Measurements from ENCODE around the gene SPDYE16.
"Not testable (repeated sequence)": the region's sequence is repeated elsewhere in the genome, so short reads cannot be mapped to it uniquely, and the experiment has no call there.

The SPDYE16 gene

DNA sequence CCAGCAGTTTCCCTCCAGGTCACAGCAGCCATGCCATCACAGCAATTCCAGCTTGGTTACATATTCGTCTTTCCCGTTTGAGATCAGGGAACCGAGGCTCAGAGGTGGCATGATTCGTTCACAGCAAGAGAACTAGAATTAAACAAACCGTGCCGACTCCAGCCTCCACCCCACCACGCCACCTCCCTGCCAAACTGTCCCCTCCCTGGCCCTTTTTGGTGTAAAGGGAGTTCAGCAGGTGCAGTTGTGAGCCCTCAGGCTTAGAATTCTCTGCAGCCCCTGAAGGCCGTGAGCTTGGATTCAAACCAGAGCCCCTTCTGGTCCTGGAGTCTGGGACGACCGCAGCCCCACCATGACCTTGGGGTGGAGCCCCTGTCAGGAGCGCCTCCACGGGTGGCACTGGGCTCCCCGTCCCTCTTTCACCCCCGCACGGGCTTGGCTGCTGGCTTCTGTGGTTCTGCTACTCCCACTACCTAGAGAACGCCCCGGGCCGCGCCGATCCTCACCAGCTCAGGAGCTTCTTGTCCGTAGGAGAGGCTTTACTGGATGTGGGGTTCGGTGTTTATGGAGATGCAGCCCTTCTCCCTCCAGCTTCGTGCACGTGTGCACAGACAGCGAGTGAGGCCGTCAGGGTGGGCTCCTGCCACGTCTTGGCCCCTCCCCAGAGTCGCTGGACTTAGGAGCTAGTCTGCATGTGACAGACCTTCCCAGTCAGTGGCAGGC, 43.7 kb downstream of the SPDYE16 start:
- H3K4me3 ChIP-seq (ENCODE audit: low read length); H3K4me2 ChIP-seq (ENCODE audit: low read length); H3K9ac ChIP-seq (ENCODE audit: low read depth, low read length); H3K4me1 ChIP-seq (ENCODE audit: control insufficient read depth, insufficient read depth, low read length); H3K36me3 ChIP-seq (ENCODE audit: insufficient read depth, low read length); H3K27me3 ChIP-seq (ENCODE audit: control insufficient read depth, insufficient read depth, low read length); H3K9me3 ChIP-seq (replicated peaks; ENCODE audit: low read length): not testable (repeated sequence)

DNA sequence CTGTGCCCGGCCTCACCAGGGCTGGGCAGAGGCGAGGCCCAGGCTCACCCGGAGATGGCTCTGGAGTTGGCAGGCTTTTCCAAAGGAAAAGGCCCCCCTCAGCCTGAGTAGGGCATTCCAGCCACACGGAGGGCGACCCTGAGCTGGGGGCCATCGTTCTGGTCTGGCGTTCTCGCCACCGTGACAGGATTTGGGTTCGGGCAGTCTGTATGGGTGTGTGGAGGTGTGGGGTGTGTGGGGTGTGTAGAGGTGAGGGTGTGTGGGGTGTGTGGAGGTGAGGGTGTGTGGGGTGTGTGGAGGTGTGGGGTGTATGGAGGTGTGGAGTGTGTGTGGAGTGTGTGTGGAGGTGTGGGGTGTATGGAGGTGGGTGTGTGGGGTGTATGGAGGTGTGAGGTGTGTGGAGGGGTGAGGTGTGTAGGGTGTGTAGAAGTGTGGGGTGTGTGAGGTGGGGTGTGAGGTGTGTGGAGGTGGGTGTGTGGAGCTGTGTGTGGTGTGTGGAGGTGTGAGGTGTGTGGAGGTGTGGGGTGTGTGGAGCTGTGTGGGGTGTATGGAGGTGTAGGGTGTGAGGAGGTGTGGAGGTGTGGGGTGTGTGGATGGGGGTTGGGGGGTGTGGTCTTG, 44.4 kb downstream of the SPDYE16 start:
- H3K4me3 ChIP-seq (ENCODE audit: low read length); H3K4me1 ChIP-seq (ENCODE audit: control insufficient read depth, insufficient read depth, low read length); H3K4me2 ChIP-seq (ENCODE audit: low read length); H3K9ac ChIP-seq (ENCODE audit: low read depth, low read length); H3K36me3 ChIP-seq (ENCODE audit: insufficient read depth, low read length); H3K27me3 ChIP-seq (ENCODE audit: control insufficient read depth, insufficient read depth, low read length); H3K9me3 ChIP-seq (replicated peaks; ENCODE audit: low read length): not testable (repeated sequence)

DNA sequence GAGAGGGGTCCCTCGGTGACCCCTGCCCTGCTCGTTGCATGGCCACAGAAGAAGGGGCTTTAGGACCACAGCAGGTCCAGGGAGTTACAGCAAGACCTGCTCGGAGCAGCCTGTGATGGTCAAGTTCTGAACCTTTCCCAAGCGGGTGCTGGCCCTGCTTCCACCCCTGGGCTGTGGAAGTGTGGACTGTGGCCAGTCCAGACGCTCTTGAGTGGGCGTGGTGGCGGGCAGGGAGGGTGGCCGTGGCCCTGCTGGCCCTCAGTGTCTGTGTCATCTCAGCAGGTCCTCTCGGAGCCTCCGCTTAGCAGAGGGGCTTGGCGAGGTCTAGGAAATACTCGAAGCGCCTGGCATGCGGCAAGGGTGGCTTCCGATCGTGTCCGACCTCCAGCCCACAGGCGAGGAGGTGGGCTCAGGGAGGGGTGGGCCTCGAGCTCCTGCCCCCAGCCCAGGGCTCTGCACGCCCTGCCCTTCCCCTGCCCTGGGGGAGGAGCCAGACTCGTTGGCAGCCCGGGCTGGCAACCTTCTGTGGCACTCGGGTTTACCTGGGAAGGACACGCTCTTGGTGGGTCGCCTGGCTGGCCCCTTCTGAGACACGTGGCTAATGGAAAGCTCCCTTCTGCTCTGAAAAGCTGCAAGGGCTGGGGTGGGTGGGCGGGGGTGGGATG, 45.0 kb downstream of the SPDYE16 start:
- not testable (repeated sequence) for H3K27me3 ChIP-seq (ENCODE audit: control insufficient read depth, insufficient read depth, low read length); H3K4me1 ChIP-seq (ENCODE audit: control insufficient read depth, insufficient read depth, low read length); H3K9me3 ChIP-seq (replicated peaks; ENCODE audit: low read length); H3K4me2 ChIP-seq (ENCODE audit: low read length); H3K9ac ChIP-seq (ENCODE audit: low read depth, low read length); H3K4me3 ChIP-seq (ENCODE audit: low read length); H3K36me3 ChIP-seq (ENCODE audit: insufficient read depth, low read length)

DNA sequence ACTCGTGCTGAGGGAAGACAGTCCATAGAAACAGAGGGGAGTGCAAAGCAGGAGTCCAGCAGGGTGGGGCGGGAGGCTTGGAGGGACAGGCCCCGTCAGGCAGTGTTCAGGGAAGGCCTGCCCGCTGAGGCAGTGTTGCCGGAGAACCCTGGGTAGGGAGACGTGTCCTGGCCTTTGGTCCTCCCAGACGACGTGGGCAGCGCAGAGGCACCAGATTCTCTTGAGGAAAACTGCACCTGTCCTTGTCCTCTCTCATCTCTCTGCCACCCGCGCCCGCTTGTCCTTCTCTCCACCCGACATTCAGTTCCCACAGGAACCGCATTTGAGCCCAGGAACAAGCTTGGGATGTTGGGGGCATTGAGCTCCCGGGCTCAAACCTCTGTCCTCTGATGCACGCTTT, 47.4 kb downstream of the SPDYE16 start:
- not testable (repeated sequence) for H3K9ac ChIP-seq (ENCODE audit: low read depth, low read length); H3K9me3 ChIP-seq (replicated peaks; ENCODE audit: low read length); H3K36me3 ChIP-seq (ENCODE audit: insufficient read depth, low read length); H3K4me2 ChIP-seq (ENCODE audit: low read length); H3K4me3 ChIP-seq (ENCODE audit: low read length); H3K27me3 ChIP-seq (ENCODE audit: control insufficient read depth, insufficient read depth, low read length); H3K4me1 ChIP-seq (ENCODE audit: control insufficient read depth, insufficient read depth, low read length)

DNA sequence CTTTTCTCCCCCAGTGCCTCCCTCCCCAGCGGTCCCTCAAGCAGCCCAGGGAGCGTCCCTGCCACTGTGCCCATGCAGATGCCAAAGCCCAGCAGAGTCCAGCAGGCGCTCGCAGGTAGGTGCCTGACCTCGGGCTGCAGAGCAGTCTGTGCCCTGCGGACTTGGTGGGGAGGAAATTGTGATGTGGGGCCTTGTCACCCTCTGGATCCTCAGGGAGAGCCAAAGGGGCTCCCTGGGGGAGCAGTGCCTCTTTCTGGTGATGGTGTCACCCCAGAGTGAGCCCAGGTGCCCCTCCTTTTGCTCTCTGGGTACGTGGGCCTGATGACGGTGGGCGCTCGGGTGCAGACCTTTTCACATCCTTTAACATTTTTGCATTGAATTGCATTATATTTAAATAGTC, 51.0 kb downstream of the SPDYE16 start:
- H3K9me3 ChIP-seq (replicated peaks; ENCODE audit: low read length); H3K4me3 ChIP-seq (ENCODE audit: low read length); H3K36me3 ChIP-seq (ENCODE audit: insufficient read depth, low read length); H3K27me3 ChIP-seq (ENCODE audit: control insufficient read depth, insufficient read depth, low read length); H3K4me1 ChIP-seq (ENCODE audit: control insufficient read depth, insufficient read depth, low read length); H3K9ac ChIP-seq (ENCODE audit: low read depth, low read length); H3K4me2 ChIP-seq (ENCODE audit: low read length): not testable (repeated sequence)

DNA sequence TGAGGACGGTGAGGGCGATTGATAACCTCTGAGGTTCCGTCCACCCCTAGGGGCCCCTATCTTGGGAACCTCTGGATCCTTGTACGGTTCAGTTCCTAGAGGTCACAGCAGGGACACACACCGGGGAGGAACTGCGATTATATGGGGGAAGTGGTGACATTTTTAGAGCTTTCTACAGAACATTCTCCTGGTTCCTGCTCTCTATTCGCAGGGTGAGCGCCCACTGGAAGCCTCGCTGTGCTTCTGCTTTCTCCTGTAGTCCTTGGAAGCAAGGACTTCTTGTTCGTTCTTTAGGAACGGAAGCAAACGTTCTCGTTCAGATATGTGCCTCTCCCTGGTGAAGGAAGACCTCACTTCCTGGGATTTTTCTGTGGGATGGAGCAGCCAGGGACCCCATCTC, 55.1 kb downstream of the SPDYE16 start:
- H3K9ac ChIP-seq (ENCODE audit: low read depth, low read length); H3K4me1 ChIP-seq (ENCODE audit: control insufficient read depth, insufficient read depth, low read length); H3K36me3 ChIP-seq (ENCODE audit: insufficient read depth, low read length); H3K4me3 ChIP-seq (ENCODE audit: low read length); H3K27me3 ChIP-seq (ENCODE audit: control insufficient read depth, insufficient read depth, low read length); H3K9me3 ChIP-seq (replicated peaks; ENCODE audit: low read length); H3K4me2 ChIP-seq (ENCODE audit: low read length): not testable (repeated sequence)

DNA sequence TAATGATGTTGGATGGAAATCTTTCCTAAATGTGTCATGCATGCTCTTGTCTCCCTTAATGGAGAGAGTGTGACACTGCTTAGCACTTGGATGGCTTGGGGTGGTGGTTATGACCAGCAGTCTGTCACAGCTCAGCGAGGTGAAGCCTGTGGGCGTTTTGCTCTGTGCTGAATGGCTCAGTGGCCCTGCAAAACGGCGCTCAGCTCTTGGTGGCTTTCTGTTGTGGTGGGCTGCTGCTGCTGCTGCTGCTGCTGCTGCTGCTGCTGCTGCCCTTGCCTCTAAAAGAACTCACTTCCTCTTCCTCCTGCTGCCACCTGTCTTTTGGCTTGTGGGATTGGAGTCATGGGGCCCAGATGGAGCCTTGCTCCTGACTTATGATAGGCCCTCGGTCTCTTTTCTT, 56.5 kb downstream of the SPDYE16 start:
- H3K4me3 ChIP-seq (ENCODE audit: low read length); H3K9me3 ChIP-seq (replicated peaks; ENCODE audit: low read length); H3K4me1 ChIP-seq (ENCODE audit: control insufficient read depth, insufficient read depth, low read length); H3K4me2 ChIP-seq (ENCODE audit: low read length); H3K9ac ChIP-seq (ENCODE audit: low read depth, low read length); H3K36me3 ChIP-seq (ENCODE audit: insufficient read depth, low read length); H3K27me3 ChIP-seq (ENCODE audit: control insufficient read depth, insufficient read depth, low read length): not testable (repeated sequence)

DNA sequence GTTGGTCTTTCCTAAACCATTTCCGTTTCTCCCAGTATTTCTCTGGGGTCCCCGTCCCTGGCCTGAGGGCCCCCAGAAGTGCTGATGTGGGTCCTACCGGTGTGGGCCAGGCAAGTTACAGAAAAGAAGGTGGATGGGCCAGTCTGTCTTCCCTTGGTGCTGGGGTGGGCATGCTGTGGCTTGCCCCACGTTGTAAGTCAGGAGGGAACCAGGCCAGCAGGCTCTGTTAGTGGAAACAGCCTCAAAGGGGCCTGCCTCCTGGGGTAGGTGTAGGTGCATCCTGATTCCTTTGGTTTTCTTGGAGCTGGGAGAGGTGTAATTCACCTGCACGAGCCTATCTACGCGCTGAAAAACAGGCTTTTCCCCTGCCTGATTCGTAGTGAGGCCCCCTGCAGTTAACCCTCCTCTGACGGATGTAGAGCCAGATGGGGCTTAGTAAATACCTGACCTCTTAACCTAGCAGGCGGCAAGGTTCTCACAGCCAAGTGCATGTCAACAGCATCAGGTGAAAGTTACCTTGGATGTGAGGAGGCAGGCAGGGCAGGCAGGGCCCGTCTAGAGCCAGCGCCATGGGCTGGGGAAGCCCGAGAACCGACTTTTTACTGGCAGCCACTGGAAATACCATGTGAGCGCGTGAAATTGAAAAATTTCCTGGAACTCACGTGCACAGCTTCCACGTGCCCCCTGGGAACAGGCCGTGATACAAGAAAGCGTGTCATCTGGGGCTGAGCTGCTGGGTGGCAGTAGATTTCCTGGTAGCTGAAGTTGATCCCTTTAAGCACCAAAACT, 57.1 kb downstream of the SPDYE16 start:
- not testable (repeated sequence) for H3K27me3 ChIP-seq (ENCODE audit: control insufficient read depth, insufficient read depth, low read length); H3K4me3 ChIP-seq (ENCODE audit: low read length); H3K4me1 ChIP-seq (ENCODE audit: control insufficient read depth, insufficient read depth, low read length); H3K9ac ChIP-seq (ENCODE audit: low read depth, low read length); H3K36me3 ChIP-seq (ENCODE audit: insufficient read depth, low read length); H3K9me3 ChIP-seq (replicated peaks; ENCODE audit: low read length); H3K4me2 ChIP-seq (ENCODE audit: low read length)

DNA sequence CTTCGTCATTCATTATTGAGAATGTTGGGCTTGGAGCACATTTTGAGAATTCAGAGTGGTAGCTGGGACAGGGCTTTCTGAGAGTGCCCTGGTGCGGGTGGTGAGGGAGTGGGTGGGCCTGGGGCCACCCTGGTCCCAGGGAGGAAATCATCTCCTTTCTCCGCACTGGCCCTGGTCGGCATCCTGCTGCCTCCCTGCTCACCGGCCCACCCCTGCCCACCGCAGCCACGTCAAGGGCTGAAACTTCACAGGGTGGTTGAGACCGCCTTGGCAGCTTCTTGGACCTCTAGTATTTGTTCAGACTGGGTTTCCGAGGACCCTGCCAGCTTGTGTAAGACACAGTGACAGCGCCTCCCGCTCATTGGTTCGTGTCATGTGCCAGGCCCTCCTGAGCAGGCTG, 58.6 kb downstream of the SPDYE16 start:
- not testable (repeated sequence) for H3K4me3 ChIP-seq (ENCODE audit: low read length); H3K9ac ChIP-seq (ENCODE audit: low read depth, low read length); H3K27me3 ChIP-seq (ENCODE audit: control insufficient read depth, insufficient read depth, low read length); H3K9me3 ChIP-seq (replicated peaks; ENCODE audit: low read length); H3K36me3 ChIP-seq (ENCODE audit: insufficient read depth, low read length); H3K4me2 ChIP-seq (ENCODE audit: low read length); H3K4me1 ChIP-seq (ENCODE audit: control insufficient read depth, insufficient read depth, low read length)

DNA sequence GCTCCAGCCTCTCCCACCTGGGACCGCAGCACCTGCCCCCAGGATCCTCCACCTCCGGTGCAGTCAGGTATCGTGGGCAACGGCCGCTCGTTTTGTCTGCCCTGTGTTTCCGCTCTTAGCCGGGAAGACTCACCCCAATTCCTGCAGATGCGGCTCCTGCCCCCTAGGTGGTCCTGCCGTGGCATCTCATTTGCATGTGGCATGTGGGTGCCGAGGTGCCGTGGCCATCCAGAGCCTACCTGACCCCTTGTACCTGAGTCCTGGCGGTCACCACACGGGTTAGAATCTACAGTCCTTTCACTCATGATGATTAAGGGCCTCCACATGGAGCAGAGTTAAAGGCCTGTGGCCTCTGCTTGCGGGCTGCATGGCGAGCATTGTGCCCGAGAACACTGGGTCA, 60.0 kb downstream of the SPDYE16 start:
- H3K4me3 ChIP-seq (ENCODE audit: low read length); H3K9me3 ChIP-seq (replicated peaks; ENCODE audit: low read length); H3K27me3 ChIP-seq (ENCODE audit: control insufficient read depth, insufficient read depth, low read length): not testable (repeated sequence)

DNA sequence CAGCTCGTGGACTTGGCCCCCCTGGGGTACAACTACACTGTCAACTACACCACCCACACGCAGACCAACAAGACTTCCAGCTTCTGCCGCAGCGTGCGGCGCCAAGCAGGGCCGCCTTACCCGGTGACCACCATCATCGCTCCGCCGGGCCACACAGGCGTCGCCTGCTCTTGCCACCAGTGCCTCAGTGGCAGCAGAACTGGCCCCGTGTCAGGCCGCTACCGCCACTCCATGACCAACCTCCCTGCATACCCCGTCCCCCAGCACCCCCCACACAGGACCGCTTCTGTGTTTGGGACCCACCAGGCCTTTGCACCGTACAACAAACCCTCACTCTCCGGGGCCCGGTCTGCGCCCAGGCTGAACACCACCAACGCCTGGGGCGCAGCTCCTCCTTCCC, 60.4 kb downstream of the SPDYE16 start:
- not testable (repeated sequence) for H3K27me3 ChIP-seq (ENCODE audit: control insufficient read depth, insufficient read depth, low read length); H3K4me2 ChIP-seq (ENCODE audit: low read length); H3K36me3 ChIP-seq (ENCODE audit: insufficient read depth, low read length); H3K4me1 ChIP-seq (ENCODE audit: control insufficient read depth, insufficient read depth, low read length); H3K9me3 ChIP-seq (replicated peaks; ENCODE audit: low read length); H3K9ac ChIP-seq (ENCODE audit: low read depth, low read length); H3K4me3 ChIP-seq (ENCODE audit: low read length)

More for the DNA sequence above, 60.0 kb downstream of the SPDYE16 start:
- H3K9ac ChIP-seq (ENCODE audit: low read depth, low read length); H3K36me3 ChIP-seq (ENCODE audit: insufficient read depth, low read length); H3K4me2 ChIP-seq (ENCODE audit: low read length); H3K4me1 ChIP-seq (ENCODE audit: control insufficient read depth, insufficient read depth, low read length): not testable (repeated sequence)
